ENCODE data around the gene FRMD8. TPM values are rescaled to one million over a fixed set of nuclear protein-coding genes. Genes with fewer than 3 reads are reported as not detected.

The FRMD8 gene
- total and polyA plus RNA-seq, 2 of the 4 experiments (the other 2 are of a cell fraction), result 11.3 to 19.8 TPM

DNA sequence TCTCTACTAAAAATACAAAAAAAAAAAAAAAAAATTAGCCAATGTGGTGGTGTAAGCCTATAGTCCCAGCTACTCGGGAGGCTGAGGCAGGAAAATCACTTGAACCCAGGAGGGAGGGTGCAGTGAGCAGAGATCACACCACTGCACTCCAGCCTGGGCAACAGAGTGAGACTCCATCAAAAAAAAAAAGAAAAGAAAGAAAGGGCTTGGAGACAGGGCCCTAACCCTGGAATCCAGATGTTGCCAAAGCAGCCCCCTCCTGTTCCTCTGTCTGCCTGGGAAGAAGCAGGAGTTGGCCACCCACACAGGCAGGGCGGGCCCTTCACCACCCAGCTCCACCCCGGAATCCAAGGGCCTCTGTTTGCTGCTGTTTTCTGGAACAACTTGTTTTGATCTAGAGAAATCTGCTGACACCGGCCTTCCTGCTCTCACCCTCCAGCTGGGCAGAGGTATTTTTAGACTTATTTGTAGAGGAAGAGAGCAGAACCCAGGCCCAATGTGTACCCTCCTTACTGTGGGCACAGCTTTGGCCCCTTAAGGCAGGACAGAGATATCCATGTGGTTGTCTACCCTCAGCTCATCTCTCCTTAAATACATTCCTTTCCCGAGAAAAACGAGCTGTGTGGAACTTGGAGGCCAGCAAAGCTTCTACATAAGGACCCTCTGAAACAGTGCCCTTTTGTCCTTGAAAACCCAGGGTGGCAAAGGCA, 33.5 kb downstream of the FRMD8 start:
- Histone ChIP-seq H3K23ac (ENCODE audit: low read depth, low read length) (peak overlapping the region; percentile 99), H3K4ac (ENCODE audit: low read depth, low read length) (peak overlapping the region; percentile 100), H3K36me3 (ENCODE audit: control insufficient read depth, insufficient read depth, low read length) (peaks cover 15% of the 10 kb centered on the region), H4K5ac (ENCODE audit: low read depth, low read length) (peak overlapping the region; percentile 88), H3K4me1 (ENCODE audit: control insufficient read depth, insufficient read depth, low read length) (peaks cover 38% of the 10 kb centered on the region), H4K8ac (ENCODE audit: low read depth in 2 of 2, low read length in 2 of 2) (peak overlapping the region; percentile 73 to 91), H2BK20ac (ENCODE audit: low read depth, low read length) (peak overlapping the region; percentile 98), H4K20me1 (ENCODE audit: insufficient read depth, low read length) (peaks cover 34% of the 10 kb centered on the region), H2AK9ac (replicated peaks; ENCODE audit: low read depth, low read length, poor library complexity) (peak overlapping the region; percentile 100), H3K9me3 (ENCODE audit: control insufficient read depth, insufficient read depth, low read length) (no peaks in the 10 kb centered on the region), H3K9me1 (ENCODE audit: insufficient read depth, low read length) (no peaks in the 10 kb centered on the region), H3K9ac (ENCODE audit: low read depth, low read length) (peak overlapping the region; percentile 87), H2BK120ac (ENCODE audit: low read depth, low read length) (peak overlapping the region; percentile 99), H3K27me3 (ENCODE audit: control insufficient read depth, insufficient read depth, low read length) (no peaks in the 10 kb centered on the region), H2AK5ac (ENCODE audit: low read depth, low read length) (peak overlapping the region; percentile 90), H3K4me2 (ENCODE audit: low read depth, low read length) (peak overlapping the region; percentile 73), H3K56ac (ENCODE audit: extremely low read depth, insufficient read depth, low read length) (peak overlapping the region; percentile 93), H4K91ac (ENCODE audit: insufficient read depth, low read depth, low read length) (peak overlapping the region; percentile 99), H2BK5ac (ENCODE audit: low read depth, low read length, poor library complexity, severe bottlenecking) (peak overlapping the region; percentile 82), H3K4me3 (ENCODE audit: insufficient read depth, low read depth, low read length) (no peak overlapping the region), H2AFZ (replicated peaks; ENCODE audit: low read length, poor library complexity) (peak overlapping the region; percentile 40), H3K27ac (ENCODE audit: insufficient read depth, low read length) (peak overlapping the region; percentile 98), H3K18ac (ENCODE audit: low read depth, low read length) (peak overlapping the region; percentile 93), H3K14ac (replicated peaks; ENCODE audit: low read depth, low read length) (peak overlapping the region; percentile 98), H2BK15ac (ENCODE audit: low read depth, low read length) (peak overlapping the region; percentile 100; the same call in 2 of the 3 replicates), H3K79me1 (ENCODE audit: low read depth in 1 of 2, low read length in 2 of 2) (peaks cover 10 to 61% of the 10 kb centered on the region in 2 experiments; a peak in 2 of 4 replicates)
- ATAC-seq (ENCODE audit: low read depth) (peak; percentile 2; the same call in 1 of the 2 replicates), DNase-seq (peak; percentile 89)
- WGBS, 2 experiments (ENCODE audit: extremely low coverage in 2 of 2, insufficient read length in 1 of 2), result no CpG with 5 or more reads among the region's 6 CpGs
- dilution Hi-C loops (cut with HindIII; ENCODE audit: low sequenced_read_pairs, unreplicated experiment), result no loop called here
- in situ Hi-C loops (cut with MboI; ENCODE audit: low sequenced_read_pairs), result no loop called here
- TF ChIP-seq, protein P1, sequence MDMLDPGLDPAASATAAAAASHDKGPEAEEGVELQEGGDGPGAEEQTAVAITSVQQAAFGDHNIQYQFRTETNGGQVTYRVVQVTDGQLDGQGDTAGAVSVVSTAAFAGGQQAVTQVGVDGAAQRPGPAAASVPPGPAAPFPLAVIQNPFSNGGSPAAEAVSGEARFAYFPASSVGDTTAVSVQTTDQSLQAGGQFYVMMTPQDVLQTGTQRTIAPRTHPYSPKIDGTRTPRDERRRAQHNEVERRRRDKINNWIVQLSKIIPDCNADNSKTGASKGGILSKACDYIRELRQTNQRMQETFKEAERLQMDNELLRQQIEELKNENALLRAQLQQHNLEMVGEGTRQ (IDR thresholded peaks at IDR 0.05; ENCODE audit: low read depth, low read length), result no peak
- peak; percentile 91 for TF ChIP-seq MAFK (IDR thresholded peaks at IDR 0.05; ENCODE audit: low read depth, low read length)
- no peak for TF ChIP-seq SMC3 (IDR thresholded peaks at IDR 0.05; ENCODE audit: low read depth, low read length)
- TF ChIP-seq POLR2A (IDR thresholded peaks at IDR 0.05; ENCODE audit: low read depth, low read length), result peak; percentile 25; the same call in 1 of the 2 replicates
- TF ChIP-seq CEBPB (IDR thresholded peaks at IDR 0.05; ENCODE audit: low read depth, low read length), result no peak
- no peak; the same call in 1 of the 2 replicates for TF ChIP-seq NFE2L2 (IDR thresholded peaks at IDR 0.05; ENCODE audit: low read depth, low read length)
- TF ChIP-seq, protein P2, sequence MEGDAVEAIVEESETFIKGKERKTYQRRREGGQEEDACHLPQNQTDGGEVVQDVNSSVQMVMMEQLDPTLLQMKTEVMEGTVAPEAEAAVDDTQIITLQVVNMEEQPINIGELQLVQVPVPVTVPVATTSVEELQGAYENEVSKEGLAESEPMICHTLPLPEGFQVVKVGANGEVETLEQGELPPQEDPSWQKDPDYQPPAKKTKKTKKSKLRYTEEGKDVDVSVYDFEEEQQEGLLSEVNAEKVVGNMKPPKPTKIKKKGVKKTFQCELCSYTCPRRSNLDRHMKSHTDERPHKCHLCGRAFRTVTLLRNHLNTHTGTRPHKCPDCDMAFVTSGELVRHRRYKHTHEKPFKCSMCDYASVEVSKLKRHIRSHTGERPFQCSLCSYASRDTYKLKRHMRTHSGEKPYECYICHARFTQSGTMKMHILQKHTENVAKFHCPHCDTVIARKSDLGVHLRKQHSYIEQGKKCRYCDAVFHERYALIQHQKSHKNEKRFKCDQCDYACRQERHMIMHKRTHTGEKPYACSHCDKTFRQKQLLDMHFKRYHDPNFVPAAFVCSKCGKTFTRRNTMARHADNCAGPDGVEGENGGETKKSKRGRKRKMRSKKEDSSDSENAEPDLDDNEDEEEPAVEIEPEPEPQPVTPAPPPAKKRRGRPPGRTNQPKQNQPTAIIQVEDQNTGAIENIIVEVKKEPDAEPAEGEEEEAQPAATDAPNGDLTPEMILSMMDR (conservative IDR thresholded peaks at IDR 0.05; ENCODE audit: low read depth, low read length), result no peak
- ChIA-PET CTCF (interaction anchor here (0.6 to 1.5 kb wide), 2 partner anchors 79 to 87 kb away, joined by 3 to 6 read pairs; partner anchors contain the start of gene MALAT1), POLR2A (ENCODE audit: unreplicated experiment) (interaction anchor here (0.6 to 6.8 kb wide), 6 partner anchors 10 to 88 kb away, joined by 3 to 142 read pairs (median 37); partner anchors contain the start of gene MALAT1)
- BruUV-seq (replicated peaks), result no TSS peak
- intact Hi-C loops (cut with micrococcal nuclease), result loop anchor here (2.0 kb wide), 1 partner anchor 79 kb away; the partner anchor contains the start of gene MALAT1

Measured in IMR-90 (cell line).